GM21381 (cell line): Measurements from ENCODE around the gene RABEP1.

Source experiments
- ATAC-seq: cut with Tn5 transposase; IDR thresholded peaks from one replicate; pipeline ENCODE4 v1.9.1; 2021; ENCODE audit warnings: mild to moderate bottlenecking, moderate library complexity; ENCODE audit not compliant: unreplicated experiment

The RABEP1 gene

DNA sequence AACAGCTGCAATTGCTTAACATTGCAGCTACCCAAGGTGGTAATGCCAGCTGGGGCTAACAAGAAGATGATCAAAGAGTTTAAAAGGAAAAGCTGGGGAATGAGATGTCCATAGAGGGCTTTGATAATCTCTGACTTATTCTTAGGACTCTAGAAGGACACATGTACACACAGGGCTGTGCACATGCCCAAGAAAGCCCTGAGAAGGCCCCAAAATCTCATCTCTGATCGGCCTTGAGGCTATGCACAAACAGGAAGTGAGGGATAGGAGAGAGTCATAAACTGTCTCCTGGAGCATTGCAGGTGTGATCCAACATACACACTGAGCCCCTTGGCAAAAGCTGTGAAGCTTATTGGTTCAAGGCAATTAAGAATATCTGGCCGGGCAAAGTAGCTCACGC, 17.2 kb upstream of the RABEP1 start:
- no peak for ATAC-seq

GRCh38 chr17:5269241-5269960, 12.7 kb upstream of the RABEP1 start:
- no peak for ATAC-seq

- no peak for ATAC-seq
These were observed 9.8 kb upstream of the RABEP1 start for GRCh38 chr17:5272322-5272721.

DNA sequence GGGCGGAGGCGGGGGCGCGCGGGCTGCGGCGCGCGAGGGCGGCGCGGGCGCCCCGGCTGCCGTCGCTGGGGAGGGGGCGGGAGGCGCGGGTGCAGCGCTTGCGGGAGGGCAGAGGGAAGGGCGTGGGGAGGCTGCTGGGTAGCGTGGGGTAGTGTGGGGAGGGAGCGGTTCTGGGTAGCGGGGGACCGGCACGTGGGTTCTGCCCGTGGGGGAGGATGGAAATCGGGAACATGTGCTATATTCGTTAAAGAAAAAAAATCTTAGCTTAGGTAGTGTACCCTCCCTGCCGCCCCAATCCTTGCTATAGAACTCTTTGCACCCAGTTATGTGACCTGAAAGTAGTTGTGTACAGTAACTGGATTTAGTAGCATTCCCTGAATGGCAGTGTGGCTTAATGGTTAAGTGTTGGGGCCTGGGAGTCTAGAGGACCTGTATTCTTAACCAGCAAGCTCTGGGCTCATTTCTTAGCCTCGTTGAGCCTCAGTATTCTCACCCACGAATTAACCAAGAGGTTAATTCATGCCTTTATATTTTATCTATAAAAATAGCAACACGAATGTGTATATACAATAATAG, 646 bp downstream of the RABEP1 start:
- ATAC-seq, result peak; percentile 6

DNA sequence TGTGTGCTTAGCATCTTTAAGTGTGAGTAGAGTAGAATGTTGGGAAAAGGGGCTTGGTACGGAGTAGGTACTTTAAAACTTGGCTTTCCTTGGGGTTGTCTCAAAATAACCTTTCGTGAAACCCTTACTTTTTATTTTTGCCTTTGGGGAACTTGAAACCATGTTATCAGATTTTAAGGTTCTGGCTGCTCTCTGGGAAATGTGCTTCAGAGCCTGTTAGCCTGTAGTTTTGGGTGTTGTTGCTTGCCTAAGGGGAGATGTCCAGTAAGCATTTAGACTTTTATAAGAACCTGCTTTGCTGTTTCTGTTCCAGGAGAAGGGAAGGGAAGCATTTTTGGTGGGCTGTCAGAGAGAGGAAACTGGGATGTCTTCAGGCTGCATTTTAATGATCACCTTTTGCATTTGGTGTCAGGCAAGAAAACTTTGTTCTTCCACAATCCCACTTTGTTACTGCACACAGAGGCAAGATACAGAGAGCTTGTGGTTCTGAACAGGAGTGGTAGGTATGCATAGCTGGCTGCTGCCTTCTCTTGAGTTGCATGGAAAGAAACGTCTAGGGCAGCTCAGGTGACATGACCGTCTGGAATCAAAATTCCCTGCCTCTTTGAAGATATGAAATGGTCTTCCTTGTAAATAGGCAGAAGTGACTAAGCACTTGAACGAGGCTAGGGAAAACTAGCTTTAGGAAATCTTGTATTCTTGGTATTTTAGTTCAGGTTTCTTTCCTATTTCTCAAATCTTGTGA, 1.7 kb downstream of the RABEP1 start:
- no peak for ATAC-seq

DNA sequence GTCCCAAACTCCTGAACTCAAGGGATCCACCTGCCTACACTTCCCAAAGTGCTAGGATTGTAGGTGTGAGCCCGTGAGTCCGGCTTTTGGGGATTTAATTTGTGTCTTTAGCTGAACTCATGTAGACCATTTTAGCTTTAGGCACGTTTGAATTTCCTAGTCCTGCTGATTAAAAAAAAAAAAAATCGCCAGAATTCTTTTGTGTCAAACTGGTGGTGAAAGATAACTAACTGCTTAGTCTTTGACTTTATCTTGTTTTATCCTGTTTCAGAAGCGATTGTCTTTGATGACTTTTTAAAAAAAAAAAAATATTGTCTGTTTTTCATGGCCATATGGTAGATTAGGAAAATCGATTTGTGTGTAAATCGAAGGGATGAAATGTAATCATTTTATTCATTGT, 2.6 kb downstream of the RABEP1 start:
- no peak for ATAC-seq

GRCh38 chr17:5286846-5287245, 4.8 kb downstream of the RABEP1 start:
- no peak for ATAC-seq

DNA sequence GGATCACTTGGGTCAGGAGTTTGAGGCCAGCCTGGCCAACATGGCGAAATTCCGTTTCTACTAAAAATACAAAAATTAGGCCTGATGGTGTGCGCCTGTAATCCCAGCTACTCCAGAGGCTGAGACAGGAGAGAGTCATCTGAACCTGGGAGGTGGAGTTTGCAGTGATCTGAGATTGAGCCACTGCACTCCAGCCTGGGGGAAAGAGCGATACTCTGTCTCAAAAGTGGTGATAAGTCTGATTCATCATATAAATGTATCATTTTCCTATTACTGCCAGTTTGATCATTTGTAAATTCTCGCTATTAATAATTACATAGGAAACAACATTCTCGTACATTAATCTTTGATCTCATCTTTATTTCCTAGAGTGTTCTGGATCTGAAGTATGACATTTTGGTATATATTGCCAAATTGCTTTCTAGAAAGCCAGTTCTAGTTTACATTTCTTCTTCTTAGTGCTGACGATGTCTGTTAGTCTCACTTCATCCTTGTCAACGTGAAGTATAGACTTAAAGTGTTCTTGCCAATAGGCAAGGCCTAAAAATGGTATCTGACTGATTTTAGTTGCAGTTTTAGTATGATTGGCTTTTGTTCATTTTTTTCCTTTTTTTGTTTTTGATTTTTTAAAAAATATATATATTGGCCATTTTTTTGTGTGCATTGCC, 9.7 kb downstream of the RABEP1 start:
- no peak for ATAC-seq

DNA sequence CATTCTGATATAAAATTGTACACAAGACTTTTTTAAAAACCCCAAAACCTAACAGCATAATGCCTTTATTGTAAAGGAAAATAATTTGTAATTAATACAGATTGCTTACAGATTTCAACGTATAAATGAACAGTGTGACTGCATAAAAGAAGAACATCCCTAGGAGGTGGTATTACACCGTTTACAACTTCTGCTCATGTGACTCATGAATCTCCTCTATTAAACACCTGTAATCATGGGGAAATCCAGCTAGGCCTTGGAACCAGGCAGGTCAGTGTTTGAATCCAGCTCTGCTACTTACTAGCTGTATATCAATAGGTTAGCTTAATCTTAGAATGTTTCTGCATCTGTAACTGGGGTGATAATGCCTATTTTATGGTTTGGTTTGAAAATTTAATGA, 15.2 kb downstream of the RABEP1 start:
- no peak for ATAC-seq

GRCh38 chr17:5299383-5299782, 17.3 kb downstream of the RABEP1 start:
- ATAC-seq, result no peak

DNA sequence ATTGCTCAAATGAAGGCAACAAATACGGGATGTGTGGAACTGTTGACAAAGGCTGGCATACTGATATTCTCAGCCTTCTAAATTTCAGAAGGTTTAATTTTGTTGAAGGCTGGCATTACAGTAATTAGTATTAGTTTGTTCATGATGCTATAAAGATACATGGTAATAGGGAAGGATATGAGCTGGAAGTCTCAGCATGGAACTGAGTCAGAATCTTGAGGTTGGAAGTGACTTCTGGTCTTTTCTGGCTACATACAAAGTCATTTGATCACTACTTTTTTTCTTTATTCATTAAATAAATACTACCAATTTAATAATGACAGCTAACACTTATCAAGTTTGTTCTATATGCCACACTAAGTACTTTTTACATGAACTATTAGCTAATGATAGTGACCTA, 22.6 kb downstream of the RABEP1 start:
- ATAC-seq, result no peak

DNA sequence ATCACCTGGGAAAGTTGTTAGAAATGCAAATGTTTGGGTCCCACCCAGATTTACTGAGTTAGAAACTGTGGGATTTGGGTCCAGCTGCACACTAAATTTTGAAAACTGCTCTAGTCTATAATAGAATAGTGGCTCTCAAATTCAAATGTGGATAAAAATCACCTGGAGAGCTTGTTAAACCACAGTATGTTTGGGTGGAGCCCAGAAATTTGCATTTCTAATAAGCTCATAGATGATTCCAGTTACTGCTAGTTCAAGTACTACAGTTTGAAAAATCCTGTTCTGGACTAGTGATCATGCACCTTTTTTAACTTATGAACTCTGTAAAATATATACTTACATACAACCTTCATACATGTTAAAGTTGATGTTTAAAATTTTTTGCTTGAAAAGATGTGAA, 27.8 kb downstream of the RABEP1 start:
- no peak for ATAC-seq

DNA sequence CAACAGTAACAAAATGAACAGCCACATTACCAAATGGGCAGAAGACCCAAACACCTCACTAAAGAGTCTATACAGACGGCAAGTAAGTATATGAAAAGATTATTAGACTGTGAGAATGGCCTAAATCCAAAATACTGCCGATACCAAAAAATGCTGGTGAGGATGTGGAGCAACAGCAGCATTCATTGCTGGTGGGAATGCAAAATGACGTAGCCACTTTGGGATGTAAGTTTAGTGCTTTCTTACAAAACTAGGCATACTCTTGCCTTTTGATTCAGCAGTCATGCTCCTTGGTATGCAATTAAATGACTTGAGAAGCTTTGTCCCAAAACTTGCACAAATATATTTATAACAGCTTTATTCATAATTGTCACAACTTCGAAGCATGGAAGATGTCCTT, 43.8 kb downstream of the RABEP1 start:
- ATAC-seq, result no peak

GRCh38 chr17:5329784-5330557, 47.9 kb downstream of the RABEP1 start:
- ATAC-seq, result no peak

DNA sequence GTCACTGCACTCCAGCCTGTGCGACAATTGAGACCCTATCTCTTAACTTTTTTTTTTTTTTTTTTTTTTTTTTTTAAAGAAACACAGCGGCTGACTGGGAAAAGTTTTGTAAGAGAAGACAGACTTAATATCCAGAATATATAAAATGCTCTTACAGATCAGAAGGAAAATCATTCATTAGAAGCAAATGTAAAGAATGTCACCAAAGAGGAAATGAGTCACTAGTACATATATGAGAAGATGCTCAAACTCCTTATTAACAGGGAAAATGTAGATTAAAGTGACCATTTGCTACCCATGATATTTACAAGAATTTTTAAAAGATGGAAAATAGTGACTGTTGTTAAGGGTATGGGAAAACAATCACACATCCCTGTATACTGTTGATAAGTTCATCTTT, 48.9 kb downstream of the RABEP1 start:
- ATAC-seq, result no peak

DNA sequence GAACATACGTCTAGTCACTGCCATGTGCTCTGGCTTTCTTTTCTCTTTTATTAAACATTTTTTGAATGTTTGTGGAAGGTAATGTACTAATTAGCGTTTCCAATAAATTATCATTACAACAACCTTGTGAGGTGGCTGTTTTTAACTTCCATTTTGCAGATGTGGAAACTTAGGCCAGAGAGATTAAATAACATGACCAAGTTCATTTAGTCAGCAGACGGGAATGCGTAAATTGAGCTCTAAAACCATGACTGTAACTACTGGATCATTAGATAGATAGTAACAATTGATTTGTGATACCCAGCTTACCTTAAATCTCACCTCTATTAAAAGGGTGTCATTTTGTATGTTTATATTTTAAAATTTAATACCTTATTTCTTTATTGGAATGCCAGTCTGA, 49.4 kb downstream of the RABEP1 start:
- no peak for ATAC-seq

GRCh38 chr17:5344914-5345313, 62.8 kb downstream of the RABEP1 start:
- no peak for ATAC-seq

- no peak for ATAC-seq
These were observed 70.7 kb downstream of the RABEP1 start for GRCh38 chr17:5352681-5353289.

DNA sequence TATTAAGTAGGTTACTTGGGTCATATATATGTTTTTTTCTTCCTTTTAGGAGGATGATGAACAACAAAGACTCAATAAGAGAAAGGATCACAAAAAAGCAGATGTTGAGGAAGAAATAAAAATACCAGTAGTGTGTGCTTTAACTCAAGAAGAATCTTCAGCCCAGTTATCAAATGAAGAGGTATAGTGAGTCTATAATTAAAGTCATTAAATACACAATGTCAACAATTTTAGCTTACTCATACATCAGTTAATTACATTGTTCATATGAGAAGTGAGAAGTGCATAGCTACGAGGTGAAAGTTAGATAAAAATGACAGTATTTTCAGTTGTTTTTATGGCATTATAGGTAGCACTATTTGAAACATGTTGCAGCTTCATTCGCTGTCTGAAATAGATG, 72.2 kb downstream of the RABEP1 start:
- ATAC-seq, result no peak

DNA sequence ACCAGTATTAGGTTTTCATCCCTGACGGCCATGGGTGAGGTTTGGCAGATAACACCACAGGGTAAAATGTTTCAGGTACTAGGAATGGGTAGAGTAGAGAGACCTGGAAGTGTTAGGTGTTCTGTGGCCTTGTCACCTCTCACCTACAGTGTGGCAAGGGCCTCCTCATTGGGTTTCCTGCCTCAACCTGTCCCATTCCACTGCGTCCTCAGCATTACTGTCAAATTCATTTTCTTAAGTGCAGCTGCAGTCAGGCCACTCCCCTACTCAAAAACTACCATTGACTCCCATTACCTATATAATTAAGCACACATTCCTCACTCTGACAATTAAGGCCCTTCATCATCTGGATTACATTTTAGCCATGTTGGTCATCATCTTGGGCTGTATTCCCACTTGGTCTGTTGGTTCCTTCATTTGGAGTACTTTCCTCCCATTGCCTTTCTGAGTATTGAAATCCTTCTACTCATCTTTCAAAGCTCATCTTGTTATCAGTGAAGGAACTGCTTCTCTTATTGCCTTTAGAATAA, 72.9 kb downstream of the RABEP1 start:
- no peak for ATAC-seq
